DMS153 treated with DMSO at 0.1 percent for 48 hours (cell line): Measurements from ENCODE around the gene SNAPC2.
"Not testable (repeated sequence)": the region's sequence is repeated elsewhere in the genome, so short reads cannot be mapped to it uniquely, and the experiment has no call there.

Experiments
- DNase-seq: peaks from one replicate; lab custom pipeline; 2025; ENCODE audit not compliant: unreplicated experiment; lab: John Stamatoyannopoulos, UW

Gene SNAPC2

DNA sequence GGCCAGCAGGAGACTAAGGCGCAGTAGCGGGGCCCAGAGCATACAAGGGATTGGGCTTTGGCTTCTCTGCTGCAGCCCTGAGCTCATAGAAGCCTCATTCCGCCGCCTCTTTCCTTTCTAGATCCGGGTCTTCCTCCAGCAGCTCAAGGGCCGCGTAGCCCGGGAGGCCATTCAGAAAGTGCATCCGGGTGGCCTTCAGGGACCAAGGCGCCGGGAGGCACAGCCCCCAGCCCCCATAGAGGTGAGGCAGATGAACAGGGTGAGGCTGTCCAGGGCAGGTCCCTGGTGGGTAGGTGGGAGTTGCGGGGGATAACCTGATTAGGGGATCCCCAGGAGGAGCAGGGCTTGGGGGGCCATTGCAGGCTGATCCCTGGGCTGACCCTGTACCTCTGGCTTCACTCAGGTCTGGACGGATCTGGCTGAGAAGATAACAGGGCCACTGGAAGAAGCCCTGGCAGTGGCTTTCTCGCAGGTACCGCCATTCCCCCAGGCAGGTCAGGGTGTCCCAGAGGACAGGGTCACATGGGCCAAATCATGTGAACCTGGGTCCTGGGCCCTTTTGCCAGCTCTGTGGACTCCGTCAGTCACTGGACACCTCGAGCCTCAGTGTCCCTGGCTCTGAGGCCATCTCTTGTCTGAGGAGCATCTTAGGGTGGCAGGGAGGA is 1.3 kb downstream of the SNAPC2 start:
- DNase-seq = no peak

DNA sequence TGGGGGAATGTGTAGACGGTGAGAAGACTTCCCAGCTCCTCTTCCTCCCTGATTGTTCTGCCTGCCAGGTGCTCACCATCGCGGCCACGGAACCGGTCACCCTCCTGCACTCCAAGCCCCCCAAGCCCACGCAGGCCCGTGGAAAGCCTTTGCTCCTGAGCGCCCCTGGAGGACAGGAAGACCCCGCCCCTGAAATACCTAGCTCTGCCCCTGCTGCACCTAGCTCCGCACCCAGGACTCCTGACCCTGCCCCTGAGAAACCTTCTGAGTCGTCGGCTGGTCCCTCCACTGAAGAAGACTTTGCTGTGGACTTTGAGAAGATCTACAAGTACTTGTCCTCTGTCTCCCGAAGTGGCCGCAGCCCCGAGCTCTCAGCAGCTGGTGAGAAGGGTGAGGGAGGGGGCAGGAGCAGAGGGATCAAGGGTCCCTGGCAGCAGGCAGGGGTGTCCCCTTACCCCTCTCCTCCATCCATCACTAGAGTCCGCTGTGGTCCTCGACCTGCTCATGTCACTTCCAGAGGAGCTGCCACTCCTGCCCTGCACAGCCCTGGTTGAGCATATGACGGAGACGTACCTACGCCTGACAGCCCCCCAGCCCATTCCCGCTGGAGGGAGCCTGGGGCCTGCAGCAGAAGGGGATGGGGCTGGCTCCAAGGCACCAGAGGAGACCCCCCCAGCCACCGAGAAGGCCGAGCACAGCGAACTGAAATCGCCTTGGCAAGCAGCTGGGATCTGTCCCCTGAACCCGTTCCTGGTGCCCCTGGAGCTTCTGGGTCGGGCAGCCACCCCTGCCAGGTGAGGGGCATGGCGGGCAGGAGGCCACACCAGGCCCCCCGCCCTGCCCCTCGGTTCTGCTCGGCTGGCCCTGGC is 2.1 kb downstream of the SNAPC2 start:
- no peak for DNase-seq

DNA sequence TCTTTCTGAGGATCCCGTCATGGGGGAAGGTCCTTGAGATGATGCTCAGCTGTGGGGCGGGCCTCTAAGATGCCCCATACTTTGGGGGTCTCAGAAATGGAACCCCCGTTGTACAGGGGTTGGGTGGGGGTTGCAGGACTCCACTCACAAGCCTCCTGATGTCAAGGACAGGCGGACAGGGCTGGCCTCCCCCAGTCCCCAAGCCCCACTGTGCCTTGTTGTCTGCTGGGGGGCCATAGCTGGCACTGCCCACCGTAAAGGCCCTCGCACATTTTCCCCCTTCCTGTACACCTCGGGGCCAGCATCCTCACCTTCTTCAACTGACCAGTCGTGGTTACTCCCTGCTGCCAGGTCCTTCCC is 2.7 kb downstream of the SNAPC2 start:
- DNase-seq = no peak

DNA sequence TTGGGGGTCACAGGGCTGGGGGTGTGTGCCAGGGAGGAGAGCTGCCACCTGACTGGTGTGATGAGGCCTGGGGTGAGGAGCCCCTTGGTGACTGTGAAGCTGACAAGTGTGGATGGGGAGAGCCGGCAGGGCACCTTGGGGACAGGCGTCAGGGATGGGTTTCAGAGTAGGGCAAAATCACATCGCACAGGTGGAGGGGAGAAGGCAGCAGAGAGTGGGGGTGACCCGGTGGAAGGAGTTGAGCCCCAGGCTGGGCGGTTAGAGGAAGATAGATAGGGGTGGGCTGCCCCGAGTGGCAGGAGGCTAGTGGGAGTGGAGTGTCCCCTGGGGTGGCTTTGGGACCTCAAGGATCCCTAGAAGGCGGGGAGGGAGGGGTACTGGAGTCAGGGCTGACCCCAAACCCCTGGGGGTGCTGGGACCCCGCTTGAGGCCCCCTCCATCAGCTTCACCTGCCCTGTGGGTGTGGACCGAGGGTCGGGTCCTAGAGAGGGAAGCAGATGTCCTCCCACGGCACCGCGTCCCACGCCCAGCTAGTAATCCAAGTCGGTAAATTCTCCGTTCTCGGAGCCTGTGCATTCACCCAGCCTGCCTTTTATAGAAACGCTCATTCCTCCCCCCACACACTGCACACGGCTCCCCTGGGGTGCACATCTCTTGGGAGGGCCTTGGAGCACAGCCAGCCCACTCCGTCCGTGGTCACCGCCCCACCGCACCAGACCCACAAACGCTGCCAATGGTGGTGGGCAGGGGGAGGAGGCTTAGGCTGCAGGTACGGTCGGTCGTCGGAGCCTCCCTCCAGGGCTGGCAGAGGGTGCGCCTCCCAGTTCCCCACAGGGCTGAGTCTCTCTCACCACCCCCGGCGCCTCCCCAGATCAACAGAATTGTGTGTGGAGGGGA is 3.4 kb downstream of the SNAPC2 start:
- DNase-seq = no peak

DNA sequence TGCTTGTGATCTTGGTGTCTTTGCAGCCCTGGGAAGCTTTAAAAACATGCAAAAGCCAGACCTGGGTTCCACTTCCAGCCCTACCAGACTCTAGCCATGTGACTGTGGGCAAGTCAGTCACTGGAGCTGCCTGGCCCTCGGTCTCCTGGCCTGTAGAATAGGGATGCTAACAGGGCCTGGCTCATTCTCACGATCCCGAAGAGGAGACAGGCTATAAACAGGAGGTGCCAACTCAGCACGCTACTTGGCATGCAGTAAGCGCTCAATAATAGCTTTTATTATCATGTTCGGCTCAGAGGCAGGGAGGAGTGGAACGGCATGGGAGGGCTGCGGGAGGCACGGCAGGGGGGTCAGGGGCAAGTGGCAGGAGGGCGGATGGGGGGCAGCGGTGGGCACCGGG is 4.1 kb downstream of the SNAPC2 start:
- no peak for DNase-seq

DNA sequence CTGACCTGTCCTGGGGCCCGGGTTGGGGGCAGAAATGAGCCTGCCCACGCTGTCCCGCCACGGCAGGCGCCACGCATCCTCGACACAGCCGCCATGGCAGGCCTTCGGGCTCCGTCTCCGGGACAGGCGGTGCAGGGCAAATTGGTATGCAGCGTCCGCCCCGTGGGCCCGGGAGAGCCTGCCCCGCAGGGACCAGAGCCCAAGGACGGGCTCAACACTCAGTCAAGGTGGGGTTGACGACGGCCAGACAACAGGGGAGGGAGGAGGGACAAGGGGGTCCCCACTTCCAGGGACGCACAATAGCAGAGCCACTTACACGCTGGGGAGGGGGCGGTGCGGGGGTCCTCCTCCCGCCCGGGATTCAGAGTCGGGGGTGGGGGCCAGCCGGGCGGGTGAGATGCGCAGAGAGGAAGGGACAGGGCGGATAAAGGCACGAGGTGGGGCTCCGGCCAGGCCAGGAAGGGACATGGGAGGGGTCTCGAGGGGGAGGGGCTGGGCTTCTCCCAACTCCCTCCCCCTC is 4.6 kb downstream of the SNAPC2 start:
- DNase-seq = no peak

DNA sequence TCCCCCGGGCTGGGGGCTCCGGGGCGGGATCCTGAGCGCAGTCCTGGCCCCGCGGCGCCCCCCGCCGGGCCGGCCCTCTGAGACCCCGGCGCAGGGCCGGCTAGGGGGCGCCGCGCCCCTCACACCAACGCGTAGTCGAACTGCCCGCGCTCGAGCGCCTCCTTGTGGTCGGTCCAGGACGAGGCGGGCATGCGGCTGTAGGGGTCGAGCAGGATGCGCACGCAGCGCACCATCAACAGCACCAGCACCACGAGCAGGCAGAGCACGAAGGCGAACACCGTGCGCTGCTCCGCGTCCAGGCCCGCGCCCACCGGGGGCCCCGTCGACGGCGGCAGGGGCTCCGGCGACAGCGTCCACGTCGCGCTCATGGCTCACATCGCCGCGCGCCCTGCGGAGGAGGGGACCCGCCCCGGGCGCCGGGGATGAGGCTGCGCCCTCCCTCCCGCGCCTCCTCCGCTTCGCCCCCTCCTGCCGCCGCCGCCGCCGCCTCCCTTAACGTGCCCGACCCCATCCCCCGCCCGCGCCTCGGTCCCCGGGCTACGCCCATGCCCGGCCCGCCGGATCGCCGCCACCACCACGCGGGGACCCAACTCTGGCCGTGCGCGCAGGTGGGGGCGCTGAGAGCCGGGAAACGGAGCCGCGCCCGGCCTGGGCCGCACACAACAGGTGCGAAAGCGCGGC is 5.2 kb downstream of the SNAPC2 start:
- DNase-seq = peak; percentile 46

DNA sequence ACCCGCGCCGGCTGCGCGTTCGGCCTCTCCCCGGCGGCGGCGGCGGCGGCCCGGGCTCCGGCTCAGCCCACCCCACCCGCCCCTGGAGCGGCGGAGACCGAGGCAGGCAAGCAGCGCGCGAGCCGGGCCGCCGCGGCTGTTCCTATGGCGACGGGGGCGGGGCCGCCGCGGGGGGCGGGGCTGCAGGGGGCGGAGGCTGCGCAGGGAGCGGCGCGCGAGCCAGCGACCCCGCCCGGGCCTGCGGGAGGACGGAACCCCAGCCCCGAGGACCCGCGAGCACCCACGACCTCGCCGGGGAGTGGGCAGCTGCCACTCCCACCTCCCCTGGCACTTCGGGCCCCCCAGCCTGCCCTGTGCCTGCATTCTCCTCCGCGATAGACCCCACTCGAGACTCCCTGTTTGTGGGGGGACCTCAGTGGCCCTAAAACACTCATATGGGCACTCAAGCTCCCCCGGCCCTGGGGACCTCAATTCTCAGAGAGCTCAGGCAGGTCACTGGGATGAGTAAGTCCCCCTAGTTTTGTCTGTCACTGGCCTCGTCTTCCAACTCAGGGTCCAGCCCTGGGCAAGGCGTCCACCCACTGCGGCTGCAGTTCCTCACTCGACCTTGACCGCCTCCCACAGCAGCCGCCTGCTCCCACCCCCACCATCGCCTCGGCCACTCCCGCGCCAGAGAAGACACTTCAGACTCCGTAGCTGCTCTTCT is 6.0 kb downstream of the SNAPC2 start, which contains the start of gene CTXN1:
TSS of gene CTXN1 (minus strand) at position 115 of the 706 bp plus-strand sequence. CDS start 597 bp downstream, outside the sequence.
- DNase-seq = no peak

DNA sequence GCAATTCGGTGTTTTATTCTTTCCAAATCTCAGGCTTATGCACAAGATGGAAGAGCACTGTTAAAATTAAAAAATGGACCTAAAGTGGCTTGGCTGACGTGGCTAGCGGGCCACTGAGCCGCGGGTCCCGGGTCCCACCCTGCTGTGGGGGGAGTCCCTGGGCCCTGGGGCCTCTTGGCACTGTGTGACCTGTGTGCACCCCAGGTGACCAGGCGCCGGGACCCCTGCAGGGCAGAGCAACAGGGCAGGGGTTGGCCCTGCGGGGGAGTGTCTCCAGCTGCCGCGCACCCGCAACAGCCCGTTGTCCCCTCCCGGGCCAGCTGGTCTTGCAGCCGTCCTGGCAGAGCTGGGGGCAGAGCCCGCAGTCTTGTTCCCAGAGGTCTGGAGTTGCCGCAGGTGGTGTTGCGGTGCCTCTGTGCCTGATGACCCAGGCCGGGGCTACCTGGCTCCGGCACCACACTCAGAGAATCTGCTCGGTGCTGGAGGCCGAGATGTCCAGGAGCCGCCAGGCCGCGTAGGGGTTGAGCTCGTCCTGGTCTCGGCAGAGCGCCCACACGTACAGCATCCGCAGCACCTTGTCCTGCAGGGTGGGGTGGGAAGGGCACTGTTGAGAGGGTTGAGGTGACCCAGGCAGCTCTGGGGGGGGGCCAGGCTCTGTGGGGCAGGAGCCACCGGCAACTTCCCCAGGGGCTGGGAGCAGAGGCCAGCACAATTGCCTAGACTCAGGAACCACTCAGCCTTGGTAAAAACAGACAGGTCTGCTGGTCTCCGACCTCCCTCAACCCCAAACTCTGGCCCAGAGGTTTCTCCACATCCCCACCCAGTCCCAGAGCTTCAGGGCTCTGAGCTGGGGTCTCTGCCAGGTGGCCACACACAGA is 6.8 kb downstream of the SNAPC2 start:
- no peak for DNase-seq

DNA sequence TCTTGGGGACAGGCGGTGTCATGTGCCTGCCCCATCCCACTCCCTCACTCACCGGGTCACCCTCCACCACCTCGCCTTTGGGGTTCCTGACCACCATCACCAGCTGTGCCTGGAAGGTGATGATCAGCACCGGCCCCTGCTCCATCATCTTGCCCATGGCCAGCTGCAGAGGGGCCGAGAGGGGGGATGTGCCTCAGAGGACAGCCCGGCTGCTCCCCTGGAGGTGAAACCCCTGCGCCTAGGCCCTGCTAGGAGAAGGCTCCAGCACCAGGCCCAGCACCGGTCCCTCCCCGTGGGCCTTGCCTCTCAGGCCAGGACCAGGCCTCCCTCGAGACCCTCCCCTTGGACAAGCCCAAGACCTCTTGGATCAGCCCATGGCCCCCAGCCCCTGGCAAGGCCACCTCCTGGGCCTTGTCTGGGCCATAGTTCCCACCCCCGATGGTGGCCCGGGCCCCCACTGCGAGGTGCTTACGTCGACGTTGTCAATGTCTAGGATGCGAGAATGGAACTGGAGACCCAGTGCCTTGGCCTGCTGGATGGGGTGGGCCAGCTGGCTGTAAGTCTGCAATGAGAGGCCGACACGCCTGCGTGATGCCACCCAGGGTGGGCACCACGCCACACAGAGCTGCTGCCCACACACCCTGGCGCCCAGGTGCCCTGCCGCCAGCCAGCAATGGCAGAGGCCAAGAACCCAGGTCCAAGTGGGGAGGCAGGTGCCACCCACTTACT is 7.6 kb downstream of the SNAPC2 start:
- no peak for DNase-seq

DNA sequence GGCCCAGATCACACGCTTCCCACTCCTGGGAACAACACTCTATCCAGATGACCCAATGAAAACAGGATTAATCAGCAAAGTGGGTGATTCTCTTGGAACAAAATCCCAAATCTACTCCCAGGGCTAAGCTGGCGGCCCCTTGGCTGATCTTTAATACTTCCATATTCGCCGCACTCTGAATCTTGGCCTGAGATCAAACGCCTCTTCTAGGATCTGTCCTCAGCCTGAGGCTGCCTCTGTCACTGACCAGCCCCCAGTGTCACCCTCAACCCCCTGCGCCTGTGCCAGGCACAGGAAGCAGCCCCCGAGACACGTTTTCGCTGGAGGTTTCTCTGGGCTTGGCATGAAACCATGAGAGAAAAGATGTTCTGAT is 8.2 kb downstream of the SNAPC2 start:
- DNase-seq = no peak

DNA sequence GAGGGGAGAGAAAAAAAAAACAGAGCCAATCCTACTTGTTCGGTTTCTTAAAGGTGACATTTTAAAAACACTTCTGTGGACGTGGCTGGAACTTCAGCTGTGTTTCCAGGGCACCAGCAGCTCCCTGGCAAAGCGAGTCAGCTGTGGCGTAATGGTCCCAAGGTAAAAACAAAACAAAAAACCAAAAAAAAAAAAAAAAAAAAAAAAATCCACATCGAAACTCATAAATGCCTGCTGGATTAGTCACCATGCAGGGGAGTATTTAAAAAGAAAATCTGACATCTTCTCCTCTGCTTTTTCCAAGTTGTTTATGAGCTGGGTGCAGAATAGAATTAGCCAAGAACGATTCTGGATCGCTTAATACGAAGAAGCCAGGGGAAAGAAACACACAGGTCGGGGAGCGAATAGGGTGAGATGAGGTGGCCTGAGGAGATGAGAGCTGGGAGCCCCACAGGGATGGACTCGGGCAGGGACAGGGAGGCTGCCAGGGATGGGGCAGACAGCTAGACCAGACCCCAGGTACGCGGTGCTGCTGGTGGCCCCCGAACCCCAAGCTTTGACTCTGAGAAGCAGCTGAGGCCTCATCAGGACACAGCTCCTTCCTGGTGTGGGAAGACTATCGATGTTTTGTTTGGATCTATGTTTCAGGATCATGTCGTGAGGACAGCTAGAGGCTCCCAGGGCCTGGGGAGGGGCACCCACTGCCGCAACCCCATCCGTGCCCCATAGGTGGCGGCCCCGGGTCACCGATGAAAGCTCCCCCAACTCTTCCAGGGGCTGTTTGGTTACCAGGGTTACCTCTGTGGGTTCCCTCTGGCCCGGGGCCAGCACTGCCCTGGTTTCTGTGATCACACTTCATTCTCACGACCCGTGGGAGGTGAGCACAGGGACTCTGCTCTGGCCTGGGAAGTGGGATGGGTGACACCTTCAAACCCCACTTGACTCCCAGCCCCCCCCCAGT is 8.9 kb downstream of the SNAPC2 start:
- no peak for DNase-seq

DNA sequence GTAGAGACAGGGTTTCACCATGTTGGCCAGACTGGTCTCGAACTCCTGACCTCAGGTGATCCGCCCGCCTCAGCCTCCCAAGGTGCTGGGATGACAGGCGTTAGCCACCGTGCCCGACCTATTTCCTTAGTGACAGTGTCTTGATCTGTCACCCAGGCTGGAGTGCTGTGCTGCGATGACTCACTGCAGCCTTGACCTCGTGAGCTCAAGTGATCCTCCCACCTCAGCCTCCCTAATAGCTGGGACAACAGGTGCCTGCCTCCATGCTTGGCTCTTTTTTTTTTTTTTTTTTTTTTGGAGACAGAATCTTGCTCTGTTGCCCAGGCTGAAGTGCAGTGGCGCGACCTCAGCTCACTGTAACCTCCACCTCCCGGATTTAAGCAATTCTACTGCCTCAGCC is 9.9 kb downstream of the SNAPC2 start:
- not testable (repeated sequence) for DNase-seq

DNA sequence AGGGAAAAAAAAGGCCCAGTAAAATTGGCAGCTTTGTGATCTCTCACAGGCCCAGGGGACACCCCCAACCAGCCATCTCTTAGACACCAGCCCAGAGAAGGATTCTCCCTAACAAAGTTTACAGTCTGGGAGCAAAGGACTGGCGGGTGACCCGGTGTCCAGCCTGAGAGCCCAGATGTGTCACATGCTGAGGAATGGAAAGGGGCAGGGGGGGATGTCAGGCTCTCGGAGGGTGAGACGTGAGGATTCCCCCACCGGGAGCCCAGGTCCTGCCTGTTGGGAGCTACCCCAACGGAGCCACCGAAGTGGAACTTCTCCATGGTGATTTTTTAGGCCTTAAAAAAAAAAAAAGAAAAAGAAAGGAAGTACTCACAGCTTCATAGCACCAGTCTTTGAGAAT is 10.6 kb downstream of the SNAPC2 start:
- no peak for DNase-seq

DNA sequence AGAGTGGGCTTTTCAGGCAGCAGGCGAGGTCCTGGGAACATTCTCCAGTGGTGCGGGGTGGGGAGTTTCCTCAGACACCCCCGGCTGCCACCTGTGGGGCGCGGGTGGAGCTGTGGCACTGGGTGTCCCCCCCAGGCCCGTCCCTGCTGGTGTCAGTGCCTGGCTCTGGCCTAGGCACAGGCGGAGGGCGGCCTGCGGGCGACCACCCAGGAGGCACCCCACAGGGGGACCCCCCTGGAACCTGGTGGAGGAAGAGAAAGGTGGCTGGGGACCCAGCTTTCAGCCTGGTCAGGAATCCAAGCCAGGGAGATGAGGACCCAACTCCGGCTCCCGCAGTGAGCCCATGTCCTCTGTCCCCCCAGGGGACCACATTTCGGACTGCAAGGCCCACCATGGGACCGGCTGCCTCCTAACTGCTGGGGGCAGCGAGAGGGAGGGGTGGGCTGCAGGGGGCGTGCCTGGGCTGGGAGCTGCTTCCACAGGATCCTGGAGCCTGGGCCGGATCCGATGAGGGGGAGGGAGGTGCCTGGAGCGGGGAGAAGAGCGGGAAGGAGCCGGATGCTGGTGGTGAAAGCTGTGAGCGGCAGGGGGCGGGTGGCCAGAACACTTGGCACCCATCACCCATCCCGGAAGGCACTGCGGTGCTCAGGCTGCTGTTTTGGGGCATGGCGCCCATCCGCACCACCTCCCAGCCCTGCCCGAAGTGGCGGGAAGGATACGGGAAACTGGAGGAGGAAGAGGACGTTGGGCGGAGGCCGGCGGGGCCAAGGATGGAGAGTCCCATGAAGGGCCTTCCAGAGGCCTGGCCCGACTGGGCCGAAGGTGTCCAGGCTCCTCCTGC is 11.3 kb downstream of the SNAPC2 start:
- DNase-seq = no peak

DNA sequence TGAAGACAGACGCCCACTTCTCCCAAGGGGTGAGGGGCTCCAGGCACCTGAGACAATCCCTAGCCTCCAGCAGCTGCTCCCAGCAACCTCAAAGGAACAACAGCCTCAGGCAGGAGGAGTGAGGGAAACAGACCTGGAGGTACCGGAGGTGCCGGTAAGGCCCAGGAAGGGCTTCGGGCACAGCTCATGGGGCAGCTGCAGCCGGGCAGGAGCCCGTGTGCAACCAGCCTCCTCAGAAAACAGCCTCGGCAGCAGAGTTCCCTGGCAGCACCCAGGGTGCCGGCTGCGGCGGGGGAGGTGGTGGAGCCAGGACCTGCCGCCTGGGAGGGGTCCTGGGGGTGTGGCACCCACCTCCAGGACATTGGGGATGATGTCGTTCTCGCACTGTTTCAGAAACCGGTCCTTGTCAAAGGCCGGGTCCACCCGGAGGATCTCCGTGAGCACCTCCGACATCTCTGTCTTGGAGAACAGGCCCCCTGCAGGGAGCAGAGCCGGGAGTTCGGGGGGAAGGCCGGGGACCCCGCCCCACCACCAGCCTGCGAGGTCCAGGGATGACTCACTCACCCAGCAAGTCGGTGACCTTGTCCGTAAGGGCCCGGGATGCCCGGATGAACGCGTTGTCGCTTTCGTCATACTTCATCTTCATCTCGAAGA is 12.3 kb downstream of the SNAPC2 start:
- DNase-seq = no peak
